K562 (cell line): ENCODE data around the gene CDH19. TPM values are rescaled to one million over a fixed set of nuclear protein-coding genes. Genes with fewer than 3 reads are reported as not detected.

ENCODE experiments used
- ATAC-seq: fragments of 200-7000 bp; cut with Tn5 transposase; 3 replicates; pipeline ENCODE4 v1.9.1; 2020; ENCODE audit warnings: moderate library complexity
- BruUV-seq: library from RNA; stranded (reverse); fragments of 400-500 nt; replicated peaks from 2 replicates; lab custom pipeline; 2021; lab: Mats Ljungman, UMichigan
- CTCF ChIA-PET: fragments of 300-600 bp; formaldehyde crosslinking; extraction: SDS; loops from one replicate; lab custom pipeline; 2021; ENCODE audit warnings: low intra/inter-chr PET ratio; lab: Yijun Ruan, JAX
- POLR2A ChIA-PET: fragments of 300-600, 350-650 bp; sonication (Branson Sonifier 250); formaldehyde crosslinking; extraction: SDS; loops from one replicate; lab custom pipeline; 2021; ENCODE audit warnings: antibody characterized with exemption, inconsistent platforms; lab: Yijun Ruan, JAX
- DNase-seq, 4 experiments: peaks; one replicate each; pipeline versions ENCODE4 v3.0.0 to v3.0.0-alpha.2; 2011 to 2018; ENCODE audit warnings: low spot score in 3 of 4, mixed read lengths in 3 of 4; ENCODE audit errors: extremely low read depth in 1 of 4
- FAIRE-seq: peaks from 2 replicates; lab custom pipeline; 2011; peaks lifted over from hg19 to GRCh38; lab: Jason Lieb, UNC
- H2AFZ ChIP-seq: 2 replicates; pipeline ENCODE4 v1.6.0; 2011; ENCODE audit warnings: low read depth, low read length, control low read depth, inconsistent platforms
- H3K27ac ChIP-seq: fragments of 200-600 bp; 3 replicates; pipeline ENCODE4 v1.8.0; 2011; ENCODE audit warnings: low read depth, mild to moderate bottlenecking, control low read depth, inconsistent platforms, low read length, moderate library complexity, mixed read lengths; ENCODE audit errors: extremely low read depth
- H3K27me3 ChIP-seq, 2 experiments: fragments of 300-600 bp in 1 of 2; 2 replicates in 1 of 2; 3 replicates in 1 of 2; pipeline versions ENCODE4 v1.6.0 to v1.8.0; 2011; ENCODE audit warnings: inconsistent platforms in 2 of 2, low read length in 2 of 2, mild to moderate bottlenecking in 1 of 2, mixed read lengths in 1 of 2, moderate library complexity in 1 of 2; ENCODE audit not compliant: control insufficient read depth in 2 of 2, insufficient read depth in 2 of 2
- H3K36me3 ChIP-seq: fragments of 300-600 bp; 3 replicates; pipeline ENCODE4 v1.8.0; 2011; ENCODE audit warnings: mild to moderate bottlenecking, low read length, inconsistent platforms; ENCODE audit not compliant: control insufficient read depth, insufficient read depth
- H3K4me1 ChIP-seq, 2 experiments: fragments of 200-600 bp in 1 of 2; replicated peaks in 1 of 2; 2 replicates in 1 of 2; 3 replicates in 1 of 2; pipeline versions ENCODE4 v1.5.1 to v1.8.0; 2011; ENCODE audit warnings: inconsistent platforms in 2 of 2, low read length in 2 of 2, mild to moderate bottlenecking in 1 of 2, mixed read lengths in 1 of 2, moderate library complexity in 1 of 2; ENCODE audit not compliant: control insufficient read depth in 2 of 2, insufficient read depth in 2 of 2
- H3K4me2 ChIP-seq: 2 replicates; pipeline ENCODE4 v1.6.1; 2011; ENCODE audit warnings: low read length, control low read depth, inconsistent platforms, mixed read lengths; ENCODE audit not compliant: insufficient read depth
- H3K4me3 ChIP-seq: fragments of 200-600 bp; sonication (generic), shearing (Covaris generic); 2 replicates; pipeline ENCODE4 v1.5.1; 2016; ENCODE audit warnings: control low read depth, inconsistent platforms
- H3K79me2 ChIP-seq: fragments of 200-600 bp; 3 replicates; pipeline ENCODE4 v1.8.0; 2011; ENCODE audit warnings: low read length, inconsistent platforms; ENCODE audit not compliant: control insufficient read depth, insufficient read depth
- H3K9ac ChIP-seq, 2 experiments: 2 replicates each; pipeline versions ENCODE4 v1.6.0 to v1.6.1; 2011; ENCODE audit warnings: low read depth in 2 of 2, low read length in 2 of 2, control low read depth in 1 of 2, inconsistent platforms in 1 of 2, mild to moderate bottlenecking in 1 of 2, mixed read lengths in 1 of 2; ENCODE audit not compliant: insufficient read depth in 1 of 2
- H3K9me1 ChIP-seq: one replicate; pipeline ENCODE4 v1.6.0; 2011; ENCODE audit warnings: inconsistent platforms, mild to moderate bottlenecking, low read length, moderate library complexity; ENCODE audit not compliant: control insufficient read depth, insufficient read depth
- H3K9me3 ChIP-seq: replicated peaks from 2 replicates; pipeline ENCODE4 v1.5.1; 2011; ENCODE audit warnings: low read depth, low read length, inconsistent platforms; ENCODE audit not compliant: control insufficient read depth, insufficient read depth
- H4K20me1 ChIP-seq: replicated peaks from 2 replicates; pipeline ENCODE4 v1.6.1; 2011; ENCODE audit warnings: low read length, inconsistent platforms, mixed read lengths; ENCODE audit not compliant: control insufficient read depth, insufficient read depth
- CBX2 ChIP-seq: fragments of 200-600 bp; sonication (generic); IDR thresholded peaks from one replicate; pipeline ENCODE4 v1.6.1; 2012; ENCODE audit warnings: mild to moderate bottlenecking, low read length, inconsistent platforms; ENCODE audit not compliant: insufficient read depth, poor library complexity, severe bottlenecking
- CSDE1 ChIP-seq, 2 experiments: fragments of 450-650 bp; IDR thresholded peaks; 2 replicates each; pipeline ENCODE4 v1.6.1; 2016; ENCODE audit warnings: mild to moderate bottlenecking in 1 of 2
- KDM5B ChIP-seq: fragments of 200-600 bp; sonication (generic); IDR thresholded peaks from 2 replicates; pipeline ENCODE4 v1.6.1; 2012; ENCODE audit warnings: low read depth, mild to moderate bottlenecking, moderate library complexity, low read length, control low read depth, inconsistent platforms; ENCODE audit not compliant: insufficient replicate concordance
- NCOA4 ChIP-seq: fragments of 450-650 bp; IDR thresholded peaks from 2 replicates; pipeline ENCODE4 v1.6.1; 2018; ENCODE audit warnings: mild to moderate bottlenecking; ENCODE audit not compliant: partially characterized antibody
- NUFIP1 ChIP-seq: fragments of 450-650 bp; IDR thresholded peaks from 2 replicates; pipeline ENCODE4 v1.6.1; 2018; ENCODE audit not compliant: partially characterized antibody
- POLR2H ChIP-seq: IDR thresholded peaks from 2 replicates; pipeline ENCODE4 v1.6.1; 2016; ENCODE audit warnings: missing genetic modification characterization, low read depth, mild to moderate bottlenecking, control low read depth, missing compliant biosample characterization, moderate library complexity
- RBFOX2 ChIP-seq: fragments of 200-400 bp; formaldehyde crosslinking; IDR thresholded peaks from 2 replicates; pipeline ENCODE4 v1.6.1; 2017; ENCODE audit warnings: low read depth, mild to moderate bottlenecking, low read length, moderate library complexity
- RBM15 ChIP-seq: fragments of 200-400 bp; formaldehyde crosslinking; IDR thresholded peaks from 2 replicates; pipeline ENCODE4 v1.6.1; 2018; ENCODE audit warnings: mild to moderate bottlenecking, low read length, moderate library complexity; ENCODE audit not compliant: insufficient read depth
- SAFB2 ChIP-seq: fragments of 200-400 bp; formaldehyde crosslinking; IDR thresholded peaks from 2 replicates; pipeline ENCODE4 v1.6.1; 2018; ENCODE audit warnings: borderline replicate concordance, low read length, low read depth, moderate library complexity; ENCODE audit not compliant: severe bottlenecking
- SLC30A9 ChIP-seq: fragments of 250-450 bp; sonication (Bioruptor Pico); IDR thresholded peaks from 2 replicates; pipeline ENCODE4 v1.8.0; 2022; ENCODE audit warnings: mild to moderate bottlenecking, moderate library complexity
- SMAD2 ChIP-seq: fragments of 150-350 bp; IDR thresholded peaks from 2 replicates; pipeline ENCODE4 v1.6.1; 2014; ENCODE audit warnings: low read depth, mild to moderate bottlenecking, low read length
- TCF7 ChIP-seq: sonication (generic); IDR thresholded peaks from 2 replicates; pipeline ENCODE4 v1.6.1; 2016; ENCODE audit warnings: antibody characterized with exemption, borderline replicate concordance
- ZFPM2 ChIP-seq: fragments of 250-450 bp; sonication (Bioruptor Pico); IDR thresholded peaks from 2 replicates; pipeline ENCODE4 v1.5.1; 2022; ENCODE audit warnings: mild to moderate bottlenecking
- ZNF282 ChIP-seq: sonication (generic); formaldehyde crosslinking; IDR thresholded peaks from 2 replicates; pipeline ENCODE4 v1.8.1; 2023; ENCODE audit warnings: missing genetic modification reagents
- WGBS: fragments of 100-300 bp; shearing (Covaris generic); methylation state at CpG from one replicate; pipeline ENCODE4 v1.1.6; 2016; ENCODE audit warnings: low coverage, mixed read lengths; ENCODE audit not compliant: insufficient coverage; ENCODE audit errors: missing lambda C conversion rate; 5-methylcytosine and 5-hydroxymethylcytosine counted together
- in situ Hi-C: fragments of 300-500 bp; cut with MboI; formaldehyde crosslinking; loops from 4 replicates; pipeline ENCODE4 v1.15.0; 2018; ENCODE audit warnings: inconsistent platforms, mixed read lengths
- intact Hi-C: fragments of 100-400 bp; cut with micrococcal nuclease; formaldehyde crosslinking; loops from 2 replicates; pipeline ENCODE4 v1.14.2; 2022
- polyA plus RNA-seq, 8 experiments: library from polyadenylated mRNA; depleted of rRNA in 4 of 8; stranded (reverse) in 5 of 8; unstranded in 3 of 8; fragments of >200 nt; fragmentation: Nextera tagmentation in 2 of 8; fragmentation: Illumina TruSeq in 1 of 8; extraction: Ambion mirVana in 2 of 8; extraction: Trizol in 1 of 8; gene quantifications; 2 replicates each; pipeline versions ENCODE4 v1.2.1 to v1.2.3, GENCODE V29; 2011 to 2014; ENCODE audit warnings: inconsistent platforms in 1 of 8, missing spikeins in 1 of 8
- total RNA-seq, 7 experiments: library from RNA; depleted of rRNA in 6 of 7; stranded (reverse); fragments of >200 nt in 6 of 7; fragmentation: Illumina TruSeq in 2 of 7; extraction: Trizol in 2 of 7; gene quantifications; 2 replicates each; pipeline versions ENCODE4 v1.2.1 to v1.2.3, GENCODE V29; 2011 to 2021; ENCODE audit warnings: low replicate concordance in 1 of 7
- TF ChIP-seq, protein P1 (sequence below): fragments of 450-650 bp; IDR thresholded peaks from 2 replicates; pipeline ENCODE4 v1.6.1; 2017; ENCODE audit warnings: mild to moderate bottlenecking, moderate library complexity

CDH19 gene
- total and polyA plus RNA-seq, 9 of the 15 experiments (the other 6 are each of a cell fraction or from before 2014, with no cell fraction given) = not detected

DNA sequence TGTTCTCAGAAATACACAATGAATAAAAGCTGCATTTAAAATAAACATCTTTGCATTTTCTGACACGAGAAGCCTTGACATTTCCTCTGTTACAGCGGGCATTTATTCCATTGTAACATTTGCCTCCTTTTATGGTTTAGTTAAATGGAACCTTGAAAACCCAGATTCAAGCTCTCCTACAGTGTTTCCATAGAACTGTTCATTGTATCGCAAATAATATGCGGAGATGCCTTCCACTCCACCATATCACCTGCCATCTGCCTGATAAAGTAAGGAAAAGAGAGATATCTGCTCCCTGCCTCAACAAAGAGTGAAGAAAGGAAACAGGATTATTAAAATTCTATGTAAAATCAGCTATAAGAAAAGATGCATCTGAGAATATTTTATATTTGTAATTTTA, 69.8 kb downstream of the CDH19 start:
- intact Hi-C loops (no loop called here), in situ Hi-C loops (no loop called here)
- H3K9me3 ChIP-seq = no peaks in the 10 kb centered on the region
- no peak overlapping the region for H3K27ac ChIP-seq
- no peaks in the 10 kb centered on the region for H3K4me1 ChIP-seq
- 0% methylated on average over 4 of the region's 4 CpGs for WGBS
- DNase-seq (no peak), ATAC-seq (no peak), FAIRE-seq (no peak)
- ChIA-PET POLR2A (no interaction called here), CTCF (no interaction called here)
- H3K4me2 ChIP-seq = no peak overlapping the region
- no peaks in the 10 kb centered on the region for H3K9me1 ChIP-seq
- no peaks in the 10 kb centered on the region for H3K36me3 ChIP-seq
- no peak overlapping the region for H3K9ac ChIP-seq
- no peaks in the 10 kb centered on the region for H3K27me3 ChIP-seq
- BruUV-seq = no TSS peak
- H3K79me2 ChIP-seq = no peaks in the 10 kb centered on the region
- no peak for TF ChIP-seq ZFPM2 (CRISPR knock-in tag)
- no peak for TF ChIP-seq KDM5B
- no peak for TF ChIP-seq SMAD2
- no peak for TF ChIP-seq NCOA4
- no peak for TF ChIP-seq CBX2
- TF ChIP-seq SAFB2 = no peak
- no peak for TF ChIP-seq POLR2H (tag)
- TF ChIP-seq, protein P1, sequence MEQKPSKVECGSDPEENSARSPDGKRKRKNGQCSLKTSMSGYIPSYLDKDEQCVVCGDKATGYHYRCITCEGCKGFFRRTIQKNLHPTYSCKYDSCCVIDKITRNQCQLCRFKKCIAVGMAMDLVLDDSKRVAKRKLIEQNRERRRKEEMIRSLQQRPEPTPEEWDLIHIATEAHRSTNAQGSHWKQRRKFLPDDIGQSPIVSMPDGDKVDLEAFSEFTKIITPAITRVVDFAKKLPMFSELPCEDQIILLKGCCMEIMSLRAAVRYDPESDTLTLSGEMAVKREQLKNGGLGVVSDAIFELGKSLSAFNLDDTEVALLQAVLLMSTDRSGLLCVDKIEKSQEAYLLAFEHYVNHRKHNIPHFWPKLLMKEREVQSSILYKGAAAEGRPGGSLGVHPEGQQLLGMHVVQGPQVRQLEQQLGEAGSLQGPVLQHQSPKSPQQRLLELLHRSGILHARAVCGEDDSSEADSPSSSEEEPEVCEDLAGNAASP = no peak
- no peak for TF ChIP-seq CSDE1 (IDR thresholded peaks at IDR 0.05)
- no peak for TF ChIP-seq SLC30A9 (CRISPR knock-in tag)
- no peak for TF ChIP-seq TCF7
- no peak for TF ChIP-seq RBM15
- no peak for TF ChIP-seq NUFIP1
- no peak for TF ChIP-seq RBFOX2
- no peak for TF ChIP-seq ZNF282 (CRISPR knock-in tag)
- no peaks in the 10 kb centered on the region for H4K20me1 ChIP-seq
- no peak overlapping the region for H3K4me3 ChIP-seq
- H2AFZ ChIP-seq = no peak overlapping the region
